Mammary epithelial cell (primary cell): ENCODE results near the gene UBE2C.

ENCODE experiments used
- CTCF ChIP-seq, 2 donors: IDR thresholded peaks in 1 of 2; conservative IDR thresholded peaks in 1 of 2; 2 replicates each; pipeline ENCODE4 v1.5.1; 2011 to 2012; ENCODE audit warnings: inconsistent platforms in 2 of 2, low read length in 2 of 2, mild to moderate bottlenecking in 2 of 2, control low read depth in 1 of 2, low read depth in 1 of 2; ENCODE audit not compliant: insufficient read depth in 1 of 2; ENCODE audit errors: extremely low read depth in 1 of 2
- EZH2 ChIP-seq: IDR thresholded peaks from 2 replicates; pipeline ENCODE4 v1.6.1; 2012; ENCODE audit warnings: low read length, inconsistent platforms, borderline replicate concordance

- TF ChIP-seq CTCF (conservative IDR thresholded peaks at IDR 0.05 in 1 of 2, IDR thresholded peaks at IDR 0.05 in 1 of 2; ENCODE audit: extremely low read depth in 1 of 2, insufficient read depth in 1 of 2, low read depth in 1 of 2, low read length in 2 of 2) (no peak), EZH2 (no peak)
These were observed 38.5 kb downstream of the UBE2C start for GRCh38 chr20:45850926-45851325.
